RPMI7951 (cell line): Measurements from ENCODE around the gene EMID1. TPM values are rescaled to one million over a fixed set of nuclear protein-coding genes. Genes with fewer than 3 reads are reported as not detected.

Source experiments
- DNase-seq: peaks from one replicate; pipeline ENCODE4 v3.0.0-alpha.2; 2012; ENCODE audit warnings: low read depth
- total RNA-seq: library from RNA; depleted of rRNA; stranded (reverse); fragments of >200 nt; shearing (Covaris generic); gene quantifications from 2 replicates; pipeline ENCODE4 v1.2.3, GENCODE V29; 2014

Gene EMID1
- total RNA-seq, 1 experiment from 2014 or later, result not detected

DNA sequence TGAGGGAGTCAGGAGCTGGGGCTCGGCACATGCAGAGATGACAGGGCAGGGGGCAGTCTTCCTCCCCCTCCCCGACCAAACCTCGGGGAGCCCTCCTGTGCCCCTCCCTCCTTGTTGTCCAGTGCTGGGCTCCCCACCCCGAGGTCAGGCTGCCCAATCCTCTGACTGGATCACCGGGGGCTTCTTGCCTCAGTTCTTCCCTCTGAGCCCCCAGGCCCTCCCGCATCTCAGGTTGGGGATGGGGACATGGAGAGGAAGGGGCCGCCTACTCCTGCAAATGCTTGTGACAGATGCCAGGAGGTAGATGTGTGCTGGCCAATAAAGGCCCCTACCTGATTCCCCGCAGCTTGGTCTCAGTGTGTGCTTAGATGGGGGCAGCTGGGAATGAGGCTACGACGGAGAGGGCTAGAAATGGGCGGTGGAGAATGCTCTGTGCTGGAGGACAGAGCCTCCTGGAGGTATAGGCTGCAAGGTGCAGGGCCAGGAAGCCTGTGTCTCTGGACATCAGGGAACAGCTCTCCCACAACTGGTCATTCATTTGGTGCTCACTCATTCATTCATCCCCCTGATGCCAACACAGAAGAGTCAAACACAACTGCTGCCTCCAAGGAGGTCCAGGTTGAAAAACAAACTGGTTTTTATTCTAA, 53.7 kb downstream of the EMID1 start:
- no peak for DNase-seq

DNA sequence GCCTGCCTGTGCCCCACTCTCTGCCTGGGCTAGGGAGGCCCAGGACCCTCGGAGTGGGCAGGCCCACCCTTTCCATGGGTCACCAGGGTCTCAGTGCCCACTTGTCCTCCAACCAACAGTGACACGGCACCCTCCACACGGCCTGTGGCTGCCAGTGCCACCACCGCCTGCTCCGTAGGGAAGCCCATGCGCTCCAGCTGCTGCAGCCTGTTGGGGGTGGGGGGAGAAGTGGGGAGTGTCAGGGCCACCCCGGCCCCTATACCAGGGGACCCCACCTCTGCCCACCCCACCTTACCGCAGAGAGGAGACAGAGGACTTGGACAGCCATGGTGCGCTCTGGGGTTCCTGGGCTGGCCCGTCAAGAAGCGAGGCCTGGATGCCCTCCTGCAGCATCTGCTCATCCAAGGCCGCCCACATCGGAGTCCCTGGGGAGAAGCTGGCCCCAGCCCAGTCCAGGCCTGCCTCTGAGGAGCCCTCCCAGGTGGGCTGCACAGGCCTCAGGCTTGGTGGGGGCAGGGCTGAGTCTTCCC, 54.4 kb downstream of the EMID1 start:
- no peak for DNase-seq

DNA sequence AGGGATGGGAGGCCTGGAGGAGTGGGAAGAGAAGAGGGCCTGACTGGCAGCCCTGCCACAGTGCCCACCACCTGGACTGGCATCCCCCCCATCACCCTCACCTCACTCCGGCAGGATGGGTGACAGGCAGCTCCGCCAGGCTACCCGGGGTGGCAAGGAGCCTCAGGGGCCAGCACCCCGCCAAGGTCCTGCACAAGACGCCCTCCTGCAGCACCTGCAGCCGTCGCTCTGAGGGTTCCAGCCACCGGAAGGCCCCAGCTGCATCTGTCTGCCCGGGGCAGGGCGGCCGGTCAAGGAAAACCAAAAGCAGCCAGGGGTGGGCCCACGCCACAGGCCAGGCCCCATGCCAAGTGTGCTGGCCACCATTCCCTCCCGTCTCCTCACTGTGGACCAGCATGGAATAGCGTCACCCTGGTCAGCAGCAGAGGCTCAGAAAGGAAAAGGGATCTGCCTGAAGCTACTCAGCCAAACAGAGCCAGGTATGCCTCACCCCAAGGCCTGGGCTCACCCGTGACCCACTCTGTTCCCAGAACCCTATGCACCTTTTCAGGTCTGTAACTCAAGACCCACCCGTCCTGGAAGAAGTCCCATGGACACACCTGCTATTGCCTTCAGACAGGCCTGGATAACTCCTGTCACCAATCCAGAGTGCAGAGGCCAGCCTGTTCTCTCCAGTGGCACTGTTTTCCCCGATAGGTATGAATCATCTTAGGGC, 55.1 kb downstream of the EMID1 start:
- no peak for DNase-seq

DNA sequence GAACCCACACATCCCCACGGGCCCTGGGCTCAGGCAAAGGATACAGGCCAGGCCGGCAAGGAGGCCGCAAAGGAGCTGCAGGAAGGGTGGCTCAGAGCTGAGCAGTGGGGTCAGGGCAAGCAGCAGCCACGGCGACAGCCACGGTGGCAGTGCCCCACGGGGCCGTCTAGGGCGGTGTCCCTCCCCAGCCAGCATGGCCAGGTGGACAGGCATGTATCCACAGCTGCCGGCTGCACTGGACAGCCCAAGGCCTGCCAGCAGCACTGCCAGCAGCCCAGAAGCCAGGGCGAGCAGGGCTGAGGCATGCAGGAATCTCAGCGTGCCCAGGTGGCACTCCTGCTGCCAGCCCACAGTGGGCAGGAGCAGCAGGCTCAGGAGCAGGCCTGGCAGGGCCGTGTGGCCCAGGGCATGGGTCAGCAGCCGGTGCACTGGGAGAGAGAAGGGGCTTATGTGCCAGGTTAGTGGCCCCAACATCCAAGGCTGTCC, 58.1 kb downstream of the EMID1 start:
- no peak for DNase-seq

DNA sequence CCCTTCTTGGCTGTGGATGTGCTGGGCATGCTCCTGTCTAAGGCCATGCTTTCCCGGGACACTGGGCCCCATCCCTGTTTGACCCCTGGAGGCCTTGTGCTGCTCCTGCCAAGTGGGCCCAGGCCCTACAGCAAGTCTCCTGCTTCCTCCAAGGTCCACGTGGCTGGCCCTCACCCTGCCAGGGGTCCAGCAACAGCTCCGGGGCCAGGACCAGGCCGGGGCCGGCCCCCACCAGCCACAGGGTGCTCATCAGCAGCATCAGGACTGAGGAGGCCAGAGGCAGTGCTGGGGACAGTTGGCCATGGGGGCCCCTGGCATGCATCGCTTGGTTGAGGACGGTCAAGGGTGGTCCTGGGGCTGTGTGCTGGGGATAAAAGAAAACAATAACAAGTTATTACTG, 59.6 kb downstream of the EMID1 start:
- DNase-seq, result no peak

DNA sequence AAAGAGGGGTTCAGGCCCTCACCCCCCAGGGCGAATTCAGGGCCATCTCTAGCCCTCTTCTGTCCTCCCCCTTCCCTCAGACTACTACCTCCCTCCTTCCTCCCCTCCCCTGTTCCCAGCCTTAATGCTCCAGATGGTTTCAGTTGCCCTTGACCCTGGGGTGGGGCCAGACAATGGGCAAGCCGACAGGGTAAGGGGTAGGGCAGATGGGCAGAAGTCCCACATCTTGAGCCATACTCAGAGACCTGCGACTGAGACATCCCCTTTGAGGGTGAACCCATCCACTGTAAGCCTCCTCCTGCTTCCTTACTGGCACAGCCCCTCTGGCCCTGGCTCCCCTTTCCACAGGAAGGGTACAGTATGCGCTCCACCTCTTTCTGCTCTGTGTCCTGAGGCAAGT, 60.2 kb downstream of the EMID1 start:
- DNase-seq, result peak; percentile 31

DNA sequence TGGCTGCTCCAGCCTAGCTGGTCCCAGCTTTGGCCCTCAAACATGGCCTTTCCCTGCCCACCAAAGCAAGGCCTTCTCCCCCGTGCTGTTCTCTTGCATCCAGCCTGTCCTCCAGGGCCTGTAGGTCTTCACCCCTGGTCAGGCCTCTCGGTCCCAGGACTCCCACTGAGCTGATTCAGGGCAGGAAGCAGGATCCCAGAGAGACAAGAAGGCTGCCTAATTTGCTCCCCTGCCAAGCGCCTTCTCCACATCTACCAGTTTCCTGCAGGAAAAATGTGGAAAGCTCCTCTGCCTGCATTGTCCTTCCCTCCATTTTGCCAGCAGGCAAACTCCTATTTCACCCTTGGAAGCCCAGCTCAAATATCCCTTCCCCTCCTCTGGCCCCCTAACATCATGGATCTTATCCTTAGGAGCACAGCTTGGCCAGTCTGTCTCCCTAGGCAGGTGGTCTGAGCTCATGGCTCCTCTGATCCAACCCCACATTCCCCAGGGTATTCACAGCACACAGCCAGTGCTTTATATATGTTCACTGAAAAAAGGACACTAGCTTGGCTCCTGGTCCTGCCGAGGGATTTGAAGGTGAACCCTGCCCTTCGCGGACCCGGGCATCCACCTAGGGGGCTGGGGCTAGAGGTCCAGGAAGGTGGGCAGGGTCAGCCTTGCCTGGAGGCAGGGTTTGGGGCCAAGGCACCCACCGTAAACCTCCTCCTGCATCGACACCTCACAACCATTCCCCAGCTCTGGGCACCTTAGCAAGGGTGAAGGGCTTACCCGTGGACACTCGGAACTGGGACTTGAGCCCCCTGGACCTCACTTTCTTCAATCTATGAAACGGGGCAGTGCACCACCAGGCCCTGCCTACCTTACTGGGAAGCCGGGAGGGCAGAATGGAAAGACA, 61.1 kb downstream of the EMID1 start:
- DNase-seq, result peak; percentile 43

DNA sequence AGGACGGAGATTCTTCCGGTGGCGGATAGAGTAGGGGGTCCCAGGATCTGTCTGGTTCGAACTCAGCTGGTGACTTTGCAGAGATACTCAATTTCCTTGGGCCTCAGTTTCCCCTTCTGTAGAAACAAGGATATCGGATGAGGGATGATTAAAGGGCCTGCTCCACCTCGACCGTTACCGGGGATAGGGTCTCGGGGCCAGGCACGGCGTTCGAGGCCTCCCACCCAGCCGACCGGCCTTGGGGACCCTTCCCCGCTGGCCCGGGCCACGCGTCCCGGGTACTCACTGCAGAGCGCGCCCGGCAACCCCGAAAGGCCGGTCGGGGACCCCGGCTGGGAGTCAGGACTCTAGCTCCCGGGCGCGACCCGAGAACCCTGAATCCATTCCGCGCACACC, 61.8 kb downstream of the EMID1 start:
- no peak for DNase-seq

DNA sequence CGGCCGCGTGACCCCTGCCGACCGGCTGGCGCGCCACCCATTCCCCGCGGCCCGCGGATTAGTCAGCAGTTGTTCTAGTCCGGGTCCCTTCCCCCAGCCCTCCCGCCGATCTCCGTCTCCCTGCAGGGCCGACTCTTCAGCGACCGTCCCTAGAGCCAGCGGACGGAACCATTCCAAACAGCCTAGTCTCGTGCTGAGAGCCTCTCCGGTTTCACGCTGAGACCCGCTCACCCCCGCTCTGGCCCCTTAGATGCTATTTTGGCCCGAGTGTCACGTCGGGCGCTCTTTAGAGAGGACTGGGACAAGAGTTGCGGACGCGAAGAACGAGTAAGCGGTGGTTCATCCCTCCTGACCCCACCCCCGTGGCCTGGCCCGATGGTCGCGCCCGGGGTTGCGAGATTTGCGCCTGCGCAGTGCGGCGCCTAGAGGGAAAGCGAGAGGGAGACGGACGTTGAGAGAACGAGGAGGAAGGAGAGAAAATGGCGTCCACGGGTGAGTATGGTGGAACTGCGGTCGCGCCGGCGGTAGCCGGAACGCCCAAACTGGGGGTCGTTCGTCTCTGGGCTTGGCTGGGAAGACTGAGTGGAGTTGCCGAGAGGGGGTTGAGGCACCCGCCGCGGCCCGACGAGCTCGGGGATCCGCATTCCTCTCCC, 62.3 kb downstream of the EMID1 start, which contains the start of the genes EWSR1 and RHBDD3:
Gene EWSR1, plus strand, starts transcription at position 411 of the 653 bp plus-strand sequence. Its CDS starts 69 bp downstream, at position 480.
Gene RHBDD3, minus strand, starts transcription at position 124 of the 653 bp plus-strand sequence. CDS start 2,355 bp downstream, outside the sequence.
- peak; percentile 96 for DNase-seq

DNA sequence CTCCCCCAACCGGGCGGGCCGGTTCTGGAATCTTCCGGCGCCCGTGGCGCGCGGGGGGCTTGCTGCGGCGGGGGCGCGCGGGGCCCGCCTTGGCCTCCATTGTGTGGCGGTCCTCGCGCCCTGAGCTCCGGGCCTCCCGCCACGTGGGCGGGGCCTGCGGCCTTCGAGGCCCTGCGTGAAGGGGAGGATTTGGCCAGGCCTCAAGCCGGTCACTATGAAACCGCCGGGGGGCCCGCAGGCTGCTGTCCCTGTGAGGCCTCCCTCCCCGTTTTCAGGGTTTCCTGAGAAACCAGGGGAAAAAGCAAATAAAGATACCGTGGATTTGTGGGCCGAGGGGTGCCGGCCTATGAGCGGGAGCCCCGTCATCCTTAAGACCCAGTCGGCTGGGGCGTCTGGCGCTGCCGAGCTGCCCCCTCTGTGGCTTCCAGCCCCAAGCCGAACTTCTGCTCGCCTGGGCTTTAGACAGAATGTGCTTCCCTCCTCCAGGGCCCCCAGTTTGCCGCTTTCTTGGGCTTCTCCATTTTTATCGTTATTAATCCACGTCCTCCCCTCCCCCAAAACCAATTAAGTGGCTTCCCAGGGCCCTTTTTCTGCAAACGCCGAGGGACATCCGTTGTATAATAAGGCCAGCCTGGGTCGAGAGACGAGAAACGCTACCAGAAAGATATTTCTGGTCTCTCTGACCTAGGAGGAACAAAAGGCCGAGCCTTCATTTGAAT, 63.0 kb downstream of the EMID1 start:
- peak; percentile 77 for DNase-seq

DNA sequence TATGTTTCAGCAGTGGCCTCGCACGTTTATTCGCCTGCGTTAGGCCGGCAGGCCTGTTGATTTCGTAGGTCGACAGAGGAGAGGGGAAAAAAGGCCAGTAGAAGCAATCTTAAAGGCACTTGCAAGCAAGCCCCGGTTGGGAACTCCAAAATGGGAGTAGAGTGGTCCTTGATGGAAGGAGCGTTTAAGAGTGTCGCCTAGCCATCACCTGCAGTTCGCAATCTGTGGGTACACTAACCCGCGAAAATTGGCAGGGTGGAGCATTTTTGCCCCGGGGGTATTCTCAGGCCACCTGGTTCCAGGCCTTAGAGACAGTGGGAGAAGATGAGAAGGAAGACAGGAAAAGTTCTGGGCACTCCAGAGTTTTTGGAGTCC, 63.5 kb downstream of the EMID1 start:
- no peak for DNase-seq

DNA sequence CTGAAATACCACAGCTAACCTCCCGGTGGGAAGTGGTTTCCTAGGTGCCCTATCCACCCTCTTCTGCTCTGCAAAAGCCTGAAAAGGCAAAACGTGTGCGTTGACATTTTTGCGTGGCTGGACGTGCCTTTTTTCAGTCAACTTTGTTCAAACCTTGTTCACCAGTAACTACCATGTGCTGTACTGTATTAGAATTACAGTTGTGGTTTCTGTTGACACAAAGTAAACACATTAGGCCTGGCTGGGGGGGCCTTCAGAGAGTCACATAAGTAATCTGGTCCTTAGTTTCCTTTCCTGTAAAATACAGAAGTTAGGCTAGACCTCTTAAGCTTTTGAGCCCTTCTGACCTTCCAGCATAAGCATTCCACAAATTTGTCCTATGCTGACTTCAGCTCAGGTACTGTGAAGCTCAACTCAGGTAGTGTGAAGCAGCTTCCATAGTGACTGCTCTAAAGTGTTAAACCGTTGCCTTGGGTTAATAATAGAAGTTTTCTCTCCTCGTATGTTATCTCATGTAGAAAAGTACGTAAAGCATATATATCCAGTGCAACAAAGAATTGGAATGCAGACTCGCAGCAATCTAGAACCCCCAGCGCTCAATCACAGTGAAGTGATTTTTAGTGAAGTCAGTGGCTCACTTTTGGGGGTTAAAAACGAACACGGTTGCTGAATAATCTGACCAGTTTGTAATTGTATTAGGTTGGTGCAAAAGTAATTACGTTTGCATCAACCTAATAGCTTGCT, 64.2 kb downstream of the EMID1 start:
- DNase-seq, result no peak

DNA sequence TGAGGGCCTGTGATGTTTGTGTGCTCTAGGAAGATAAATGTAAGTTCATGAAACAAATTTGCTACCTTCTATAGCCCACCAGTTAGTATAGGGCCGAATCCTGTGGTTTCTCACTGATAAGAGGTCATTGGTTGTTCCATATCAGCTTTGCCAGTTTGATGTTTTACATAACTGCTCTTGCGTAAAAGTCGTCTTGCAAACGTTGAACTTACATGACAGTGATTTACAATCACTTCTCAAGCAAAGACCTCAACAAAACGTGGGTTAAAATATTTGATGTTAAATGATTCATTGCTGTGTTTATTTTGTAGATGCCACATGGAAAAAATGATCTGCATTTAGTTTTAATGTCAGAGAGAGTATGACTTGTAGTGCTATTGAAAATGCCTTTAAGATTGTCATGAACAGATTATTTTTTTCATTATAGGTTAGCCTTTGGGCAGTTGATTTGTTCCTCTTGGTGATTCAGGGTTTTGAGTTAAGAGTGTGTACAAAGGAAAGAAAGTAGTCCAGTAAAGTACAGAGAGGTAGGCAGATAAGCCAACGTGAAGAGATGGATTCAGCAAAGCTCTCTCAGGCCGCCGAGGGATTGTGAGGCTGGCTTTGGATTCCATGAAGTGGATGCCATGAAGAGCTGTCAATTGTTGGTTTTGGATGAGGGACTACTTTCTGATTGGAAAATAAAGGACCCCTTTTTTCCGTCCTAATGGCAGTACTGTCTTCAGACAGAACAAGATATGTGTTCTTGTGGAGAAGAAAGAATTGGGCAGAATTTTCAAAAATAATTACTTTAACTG, 65.0 kb downstream of the EMID1 start:
- peak; percentile 15 for DNase-seq

DNA sequence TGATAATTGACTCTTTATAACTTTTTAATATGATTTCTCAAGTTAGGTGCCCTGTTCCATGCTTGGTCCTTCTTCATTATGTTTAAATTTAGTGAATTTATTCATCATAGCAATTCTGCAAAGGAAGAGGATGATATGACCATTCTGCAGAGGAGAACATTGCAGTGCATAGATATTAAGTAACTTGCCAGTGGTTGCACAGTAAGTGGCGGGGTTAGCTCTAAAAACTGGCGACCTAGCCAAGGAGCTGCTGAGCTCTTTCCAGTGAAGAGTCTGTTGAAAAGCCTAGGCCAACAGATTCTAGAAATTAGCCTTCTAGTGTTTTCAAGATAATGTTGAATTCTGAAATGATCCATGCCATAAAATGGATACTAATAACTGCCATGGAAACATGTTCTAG, 66.9 kb downstream of the EMID1 start:
- no peak for DNase-seq

DNA sequence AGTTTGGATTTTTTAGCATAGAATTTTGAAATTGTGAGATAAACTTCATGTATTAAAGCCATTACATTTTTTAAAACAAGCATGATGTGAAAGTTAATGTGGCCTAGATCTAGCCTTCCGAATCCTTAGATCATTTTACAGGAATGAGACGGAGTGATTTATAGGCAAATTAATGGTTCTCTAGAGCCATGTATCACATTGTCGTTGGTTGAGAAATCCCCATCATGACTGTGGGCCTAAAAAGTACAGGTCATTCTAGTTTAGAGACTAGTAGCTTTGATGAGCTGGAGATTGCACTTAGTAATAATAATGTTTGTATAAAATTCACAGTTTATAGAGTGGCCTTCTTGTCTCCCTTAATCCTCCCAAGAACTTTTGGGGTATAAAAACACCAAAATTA, 69.5 kb downstream of the EMID1 start:
- no peak for DNase-seq

DNA sequence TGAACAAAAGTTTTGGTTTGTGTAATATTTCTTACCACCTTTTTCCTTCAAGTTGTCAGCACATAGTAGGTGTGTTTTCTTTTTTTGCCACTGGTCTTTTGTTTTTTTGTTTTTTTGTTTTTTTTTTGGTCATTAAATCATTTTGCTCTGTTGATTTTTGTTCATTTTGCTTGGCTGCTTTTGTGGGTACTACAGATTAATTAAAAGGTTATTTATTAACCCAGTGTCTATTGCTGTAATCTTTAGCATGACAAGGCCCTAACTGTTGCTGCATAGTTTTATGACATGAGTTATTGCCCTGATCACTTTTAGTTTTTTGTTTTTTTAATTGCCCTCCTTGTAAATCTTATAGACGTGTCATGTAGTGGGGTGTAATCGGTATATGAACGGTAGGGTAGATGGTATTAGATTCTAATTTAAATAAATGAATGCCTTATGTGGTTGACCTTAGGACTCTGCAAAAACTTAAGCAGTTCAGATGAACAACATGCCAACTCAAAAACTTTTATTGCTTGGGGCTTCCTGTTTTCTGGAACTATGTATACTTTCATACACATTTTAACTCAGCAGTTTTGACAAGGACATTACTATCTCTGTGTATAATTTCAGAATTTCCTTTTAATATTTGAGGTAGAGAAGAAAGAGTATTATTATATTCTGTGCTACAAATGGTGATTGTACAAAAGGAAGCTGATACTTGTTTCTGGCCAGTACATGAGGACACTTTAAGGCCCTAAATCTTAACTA, 70.3 kb downstream of the EMID1 start:
- DNase-seq, result no peak

DNA sequence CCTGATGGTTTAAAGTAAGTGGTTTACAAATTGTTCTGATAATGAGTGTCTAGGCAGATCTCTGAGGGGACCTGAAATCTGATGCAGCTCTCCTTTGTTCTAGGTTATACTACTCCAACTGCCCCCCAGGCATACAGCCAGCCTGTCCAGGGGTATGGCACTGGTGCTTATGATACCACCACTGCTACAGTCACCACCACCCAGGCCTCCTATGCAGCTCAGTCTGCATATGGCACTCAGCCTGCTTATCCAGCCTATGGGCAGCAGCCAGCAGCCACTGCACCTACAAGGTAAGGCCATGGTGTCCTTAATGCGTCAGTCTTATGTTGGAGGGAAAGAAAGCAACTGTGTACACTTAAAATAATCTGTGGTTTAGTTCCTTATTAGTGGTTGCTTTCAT, 72.2 kb downstream of the EMID1 start:
- no peak for DNase-seq

DNA sequence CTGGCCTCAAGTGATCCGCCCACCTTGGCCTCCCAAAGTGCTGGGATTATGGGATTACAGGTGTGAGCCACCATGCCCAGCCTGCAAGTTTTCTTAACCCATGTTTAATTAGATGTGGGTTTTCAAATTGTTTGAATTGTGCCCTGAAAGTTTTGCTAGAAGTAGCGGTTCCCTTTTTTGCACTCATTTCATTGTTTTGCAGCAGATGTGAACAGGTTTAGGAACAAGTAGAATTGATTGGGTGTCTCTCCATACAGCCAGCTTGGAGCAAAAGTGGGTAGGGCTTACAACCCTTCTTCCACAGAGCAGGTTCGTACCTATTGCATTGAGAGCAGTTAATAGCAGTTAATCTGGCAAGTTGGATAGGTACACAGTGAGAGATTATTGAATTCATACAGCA, 78.5 kb downstream of the EMID1 start:
- DNase-seq, result no peak
